GM18526 (cell line): ENCODE data around the gene SEPSECS.

ENCODE experiments used
- POLR2A ChIP-seq: IDR thresholded peaks from 3 replicates; pipeline ENCODE4 v1.6.1; 2011; ENCODE audit not compliant: insufficient read length; ENCODE audit errors: extremely low read depth

SEPSECS gene

DNA sequence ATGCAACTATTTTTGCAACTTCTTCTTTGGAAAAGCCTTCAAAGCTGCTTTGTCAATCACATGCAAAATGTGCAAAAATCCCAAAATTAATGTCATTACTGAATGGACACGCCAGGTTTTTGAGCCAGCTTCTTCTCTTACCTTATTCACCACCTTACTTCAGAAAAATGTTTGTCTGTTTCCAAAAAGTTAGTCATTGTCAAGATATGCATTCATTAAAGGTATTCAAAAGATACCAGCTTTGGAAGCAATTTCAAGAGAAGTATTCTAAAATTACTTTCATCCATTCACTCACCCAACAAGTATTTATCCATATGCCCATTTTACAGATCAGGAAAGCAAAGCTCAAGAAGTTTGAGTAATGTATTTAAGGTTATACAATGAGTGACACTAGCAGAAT is 2.3 kb upstream of the SEPSECS start:
- TF ChIP-seq POLR2A: no peak

DNA sequence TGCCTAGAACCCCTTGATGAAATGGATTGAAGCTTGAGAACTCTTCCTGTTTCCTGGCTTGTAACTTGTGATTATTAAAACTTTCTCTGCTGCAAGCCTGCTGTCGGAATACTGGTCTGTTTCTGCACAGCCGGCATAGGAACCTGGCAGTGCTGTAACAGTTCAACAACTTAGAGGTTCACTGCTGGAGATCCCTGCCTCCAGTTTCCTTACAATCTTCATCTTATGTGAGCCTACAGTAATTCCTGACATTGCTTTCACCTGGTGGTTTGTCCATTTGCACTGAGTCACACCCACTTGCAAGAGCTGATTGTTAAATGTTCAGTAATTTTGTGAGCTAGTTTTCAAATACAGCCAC is 1.3 kb upstream of the SEPSECS start:
- no peak for TF ChIP-seq POLR2A

DNA sequence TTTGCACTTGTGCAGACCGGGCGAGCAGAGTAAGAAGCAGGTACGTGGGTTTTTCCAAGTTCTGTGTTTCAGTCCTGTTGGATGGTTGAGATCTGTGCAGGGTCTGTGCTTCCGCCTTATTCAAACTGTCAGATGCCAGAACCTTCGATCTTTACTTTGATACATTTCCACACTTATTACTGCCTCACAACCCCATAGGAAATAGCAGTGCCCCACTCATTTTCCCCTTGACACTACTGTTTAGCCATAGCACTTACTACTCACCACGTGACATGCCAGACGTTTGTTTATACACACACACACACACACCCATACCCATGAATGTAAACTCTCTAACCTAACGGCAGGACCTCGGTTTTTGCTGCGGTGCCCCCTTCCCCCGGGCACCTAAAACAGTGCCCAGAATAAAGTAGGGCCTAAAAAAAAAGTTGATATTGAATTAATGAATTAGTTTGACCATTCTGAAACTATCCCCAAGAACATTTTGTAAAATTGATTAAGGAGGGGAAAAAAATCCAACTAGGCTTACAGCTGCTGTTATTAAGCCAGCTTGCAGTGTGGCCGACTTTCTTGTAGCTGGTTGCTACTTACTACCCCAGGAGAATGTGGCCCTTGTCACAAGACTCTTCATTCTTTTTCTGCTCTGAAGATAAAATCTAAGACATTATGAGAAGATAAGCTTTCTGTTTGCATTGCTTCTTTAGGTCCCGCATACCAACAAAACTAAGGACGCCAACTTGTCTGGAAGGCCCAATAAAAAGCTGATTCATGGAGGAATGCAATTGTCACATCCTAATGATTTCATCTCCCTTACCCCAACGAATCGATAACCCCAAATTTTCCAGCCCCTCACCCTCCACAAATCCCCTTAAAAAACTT is 704 bp upstream of the SEPSECS start:
- no peak for TF ChIP-seq POLR2A

DNA sequence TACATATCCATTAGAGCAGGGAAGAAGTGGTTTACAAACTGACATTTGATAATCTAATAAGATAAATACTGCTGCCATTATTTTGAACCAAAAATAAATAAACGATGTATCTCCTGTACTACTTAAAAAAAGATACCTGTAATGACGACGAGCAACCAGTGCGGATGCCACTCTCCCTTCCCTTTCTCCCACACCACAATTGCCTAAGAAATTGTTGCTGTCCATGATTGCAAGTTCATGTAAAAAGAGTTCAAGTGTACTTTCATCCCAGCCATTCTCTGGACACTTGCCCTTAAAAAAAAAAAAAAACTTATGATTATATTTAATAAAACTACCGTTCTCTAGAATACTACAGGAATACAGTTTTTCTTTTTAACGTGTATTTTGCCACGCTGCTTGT is 1.4 kb downstream of the SEPSECS start:
- TF ChIP-seq POLR2A: no peak

DNA sequence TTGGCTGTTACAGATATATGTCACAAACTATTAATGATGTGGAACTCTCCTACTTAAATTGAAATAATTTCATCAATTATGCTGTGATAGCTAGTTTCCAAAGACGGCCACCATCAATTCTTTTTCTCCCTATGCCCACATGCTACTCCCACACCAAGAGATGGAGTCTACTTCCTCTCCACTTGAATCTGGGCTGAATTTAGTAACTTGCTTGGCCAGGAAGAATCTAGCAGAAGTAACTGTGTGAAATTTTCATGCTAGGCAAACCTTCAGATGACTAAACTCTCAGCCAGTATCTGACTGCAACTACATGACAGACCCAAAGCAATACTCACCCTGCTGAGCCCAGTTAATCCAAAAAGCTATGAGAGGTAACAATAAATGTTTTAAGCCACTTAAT is 3.2 kb downstream of the SEPSECS start:
- no peak for TF ChIP-seq POLR2A

DNA sequence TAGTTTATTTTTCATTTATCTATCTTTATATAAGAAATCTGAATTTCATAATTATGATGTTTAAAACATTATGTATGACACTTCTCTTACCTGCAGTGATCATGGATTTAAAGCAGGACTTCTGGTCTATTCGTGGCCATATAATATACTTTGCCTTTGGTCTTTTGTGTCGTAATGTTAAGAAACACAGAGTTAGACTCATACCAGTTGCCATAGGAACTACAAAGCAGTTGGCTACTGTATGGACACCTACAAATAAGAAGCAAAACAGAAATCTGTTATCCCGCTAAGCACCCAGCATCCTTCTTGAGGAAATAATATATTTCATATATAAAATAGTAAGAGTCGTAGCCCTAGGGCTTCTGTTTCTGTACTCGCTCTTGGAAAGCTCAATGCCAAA is 4.3 kb downstream of the SEPSECS start:
- TF ChIP-seq POLR2A: no peak

DNA sequence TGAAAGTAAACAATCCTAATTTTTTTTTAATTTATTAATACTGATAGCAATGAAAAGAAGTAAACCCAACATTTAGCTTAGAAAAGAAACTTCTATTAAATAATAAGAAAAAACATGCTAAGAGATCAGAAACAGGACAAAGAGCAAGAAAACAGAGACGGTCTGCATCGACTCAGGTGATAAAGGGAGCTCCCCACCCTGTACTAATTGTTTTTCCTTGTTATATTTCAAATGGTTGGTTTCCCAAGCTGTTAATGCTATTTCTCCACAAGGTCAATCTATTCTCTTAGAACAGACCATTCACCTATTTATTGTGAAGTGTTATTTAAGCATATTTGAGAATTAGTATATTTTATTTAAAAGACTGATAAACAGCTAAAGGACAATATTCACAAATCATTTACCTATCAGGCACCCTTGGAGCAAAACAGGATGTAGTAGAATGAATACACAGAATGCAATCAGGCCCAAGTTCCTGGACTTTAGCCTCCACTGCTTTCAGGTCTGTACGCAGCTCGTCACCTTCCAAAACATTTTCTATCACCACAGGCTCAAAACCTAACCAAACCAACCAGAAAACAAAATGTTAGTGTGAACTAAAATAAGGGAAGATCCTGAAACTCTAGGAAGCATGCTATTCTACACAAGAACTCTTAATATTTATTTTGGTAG is 5.5 kb downstream of the SEPSECS start:
- TF ChIP-seq POLR2A: no peak

DNA sequence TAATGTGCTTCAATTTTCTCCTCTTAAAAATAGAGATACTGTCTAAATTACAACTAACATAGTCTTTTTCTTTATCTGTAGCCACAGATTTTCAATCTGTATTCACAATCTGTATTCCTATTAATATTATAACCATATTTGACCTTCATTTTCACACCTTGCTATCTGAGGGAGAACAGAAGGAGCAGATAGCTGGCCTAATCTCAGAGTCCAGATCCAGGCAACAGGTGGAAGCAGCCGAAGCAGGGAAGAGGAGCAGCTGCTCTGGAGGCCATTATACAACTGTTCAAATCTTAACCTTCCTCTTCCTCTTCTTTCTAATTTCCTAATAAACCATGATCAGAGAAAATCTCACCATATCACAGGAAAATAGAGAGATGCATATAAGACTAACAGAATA is 14.2 kb downstream of the SEPSECS start:
- no peak for TF ChIP-seq POLR2A

DNA sequence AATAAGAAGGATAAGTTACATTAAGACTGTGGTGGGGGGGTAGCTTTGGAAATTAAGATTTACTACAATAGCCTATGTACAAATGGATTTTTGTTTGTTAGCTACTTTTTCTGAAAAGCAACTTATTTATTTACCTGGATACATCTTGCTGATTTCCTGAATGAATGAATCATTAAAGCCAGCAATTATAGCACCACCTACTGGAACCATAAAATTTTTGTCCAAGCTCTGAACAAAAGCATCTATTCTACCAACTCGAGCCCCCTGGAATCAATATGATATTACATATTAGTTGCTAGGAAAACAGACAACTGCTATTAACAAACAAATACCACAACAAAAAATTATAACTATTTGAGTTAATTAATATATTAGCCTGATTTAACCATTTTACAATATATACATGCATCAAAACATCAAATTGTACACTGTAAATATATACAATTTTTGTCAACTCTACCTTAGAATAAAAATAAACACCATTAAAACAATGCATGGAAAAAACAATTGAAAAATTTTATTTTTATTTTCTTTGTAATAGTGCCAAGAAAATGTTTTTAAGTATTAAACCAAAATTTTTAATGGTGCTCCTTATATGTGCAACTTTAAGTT is 15.3 kb downstream of the SEPSECS start:
- TF ChIP-seq POLR2A: no peak

DNA sequence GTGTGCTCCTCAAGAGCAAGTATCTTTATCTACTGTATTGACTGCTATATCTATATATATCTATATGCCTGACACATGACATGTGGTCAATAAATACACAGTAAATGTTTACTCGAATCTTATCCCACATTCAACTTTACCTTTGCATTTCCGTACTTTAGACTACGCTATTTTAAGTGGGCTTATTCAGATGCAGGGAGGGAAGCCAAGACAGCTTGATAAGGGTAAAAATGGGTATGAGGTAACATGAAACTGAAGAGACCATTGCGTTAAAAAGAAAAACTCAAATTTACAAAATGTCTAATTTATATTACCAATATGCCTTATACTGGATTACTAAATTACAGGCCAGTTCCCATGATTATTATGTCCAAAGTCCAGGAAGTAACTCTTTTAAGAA is 17.8 kb downstream of the SEPSECS start:
- no peak for TF ChIP-seq POLR2A

DNA sequence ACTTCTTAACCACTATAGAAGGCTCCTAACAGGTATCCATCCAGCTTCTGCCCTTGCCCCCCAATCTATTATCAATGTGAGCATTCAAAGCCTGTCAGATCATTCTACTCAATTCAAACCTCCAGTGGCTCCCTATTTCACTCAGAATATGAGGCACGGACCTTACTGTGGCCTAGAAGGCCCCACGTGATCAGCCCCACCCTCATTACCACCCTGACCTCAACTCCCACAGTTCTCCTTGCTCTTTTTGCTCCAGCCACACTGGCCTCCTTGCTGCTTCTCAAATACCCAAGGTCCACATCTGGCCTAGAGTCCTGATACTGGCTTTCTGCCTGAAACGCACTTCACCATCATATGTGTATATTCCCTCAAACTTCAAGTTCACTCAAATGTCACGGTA is 18.7 kb downstream of the SEPSECS start:
- TF ChIP-seq POLR2A: no peak

DNA sequence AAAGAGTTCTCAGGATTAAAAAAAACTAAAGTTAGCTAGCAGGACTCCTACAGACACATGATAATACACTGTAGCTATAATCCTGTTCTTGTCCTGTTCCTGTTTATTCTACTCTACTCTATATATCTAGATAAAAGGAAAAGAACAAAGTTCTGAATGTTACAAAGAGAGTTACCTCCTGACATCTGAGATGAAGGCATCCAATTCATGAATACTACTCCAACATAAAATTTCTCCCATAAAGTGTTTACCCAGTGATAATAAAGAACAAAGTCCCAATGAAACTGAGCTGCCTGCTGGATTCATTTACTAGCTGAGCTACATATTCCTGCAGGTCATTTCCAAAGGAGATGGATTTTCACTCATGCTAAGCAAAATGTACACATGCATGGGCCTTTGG is 27.1 kb downstream of the SEPSECS start:
- no peak for TF ChIP-seq POLR2A

DNA sequence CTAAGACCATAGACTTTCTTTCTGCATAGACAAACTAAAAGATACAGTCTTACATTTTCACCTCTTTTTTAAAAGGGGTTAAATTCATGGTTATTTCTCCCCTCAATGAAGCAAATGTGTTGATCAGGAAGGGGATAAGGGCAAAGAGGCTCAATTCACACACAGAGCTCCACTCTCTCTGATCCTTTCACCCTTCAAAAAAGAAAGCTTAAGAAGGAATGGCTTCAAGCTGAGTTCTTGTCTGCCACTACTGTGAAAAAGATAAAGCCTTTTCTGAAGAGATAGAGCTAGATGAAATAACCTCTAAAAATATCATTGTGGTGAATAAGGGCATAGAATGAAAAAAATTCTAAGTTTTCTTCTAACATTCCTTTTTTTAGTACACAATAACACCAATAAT is 28.3 kb downstream of the SEPSECS start:
- no peak for TF ChIP-seq POLR2A

DNA sequence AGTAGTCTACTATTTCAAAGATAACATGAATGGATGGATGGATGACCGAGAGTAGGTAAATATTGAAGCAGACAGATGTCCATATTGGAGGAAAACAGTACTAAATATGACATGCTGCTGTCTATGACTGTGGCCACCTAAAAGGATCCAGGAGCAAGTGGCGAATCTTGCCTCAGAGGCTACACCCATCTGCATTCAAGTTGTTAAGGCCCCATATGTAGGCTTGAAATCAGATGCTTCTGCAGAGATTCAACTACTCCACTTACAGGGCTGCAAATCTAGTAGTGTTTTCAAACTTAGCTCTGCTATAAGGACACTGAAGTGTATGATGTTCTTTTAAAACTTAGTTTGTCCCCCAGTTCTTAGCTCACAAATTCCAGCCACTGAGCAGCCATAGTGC is 28.9 kb downstream of the SEPSECS start:
- no peak for TF ChIP-seq POLR2A

DNA sequence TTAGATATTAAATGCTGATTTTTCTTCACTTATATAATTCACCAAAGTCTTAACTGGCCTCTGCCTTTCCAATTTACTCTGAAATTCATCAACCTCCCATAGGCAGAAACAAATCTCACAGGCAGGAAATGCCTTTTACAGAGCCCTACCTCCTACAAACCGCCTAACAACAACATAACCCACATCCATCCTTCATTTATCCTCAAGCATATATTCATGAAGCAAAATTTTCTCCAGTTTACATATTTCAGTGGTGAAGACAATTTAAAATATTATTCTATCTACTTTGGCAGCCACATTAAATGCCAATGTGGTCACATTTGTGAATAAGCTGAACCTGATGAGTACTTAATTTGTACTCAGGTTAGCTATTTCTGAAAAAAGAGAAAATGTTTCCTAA is 30.3 kb downstream of the SEPSECS start:
- no peak for TF ChIP-seq POLR2A

DNA sequence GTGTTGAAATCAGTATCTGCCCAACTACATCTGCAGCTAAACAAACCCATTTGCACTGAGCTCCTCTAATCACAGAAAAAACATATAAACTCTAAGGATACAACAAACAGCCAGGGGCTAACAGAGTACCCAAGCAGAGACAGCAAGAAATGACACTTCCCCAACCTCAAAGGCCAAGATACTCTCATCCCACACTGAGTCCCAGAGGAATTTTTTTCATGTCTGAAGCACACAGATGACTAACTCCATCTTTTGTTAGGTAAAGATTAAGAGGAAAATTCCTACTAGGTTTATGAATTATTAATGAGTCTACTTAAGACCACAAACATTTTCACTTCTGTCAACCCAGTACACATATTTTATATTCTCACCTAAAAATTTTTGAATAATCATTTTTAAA is 31.6 kb downstream of the SEPSECS start:
- TF ChIP-seq POLR2A: no peak
